Peyer's patch (tissue), 4 donors: ENCODE data around the gene ARID1B.

ENCODE experiments used
- CTCF ChIP-seq, 6 experiments: fragments of 450-650 bp in 4 of 6; fragments of 200-600 bp in 2 of 6; sonication (generic) in 1 of 6; IDR thresholded peaks; one replicate each; pipeline ENCODE4 v1.5.1; 2017 to 2019; ENCODE audit warnings: antibody characterized with exemption in 6 of 6, mild to moderate bottlenecking in 3 of 6, moderate library complexity in 1 of 6
- POLR2A ChIP-seq, 2 donors: fragments of 450-650 bp; IDR thresholded peaks; one replicate each; pipeline ENCODE4 v1.5.1; 2017; ENCODE audit warnings: antibody characterized with exemption in 2 of 2, mild to moderate bottlenecking in 2 of 2, moderate library complexity in 2 of 2

DNA sequence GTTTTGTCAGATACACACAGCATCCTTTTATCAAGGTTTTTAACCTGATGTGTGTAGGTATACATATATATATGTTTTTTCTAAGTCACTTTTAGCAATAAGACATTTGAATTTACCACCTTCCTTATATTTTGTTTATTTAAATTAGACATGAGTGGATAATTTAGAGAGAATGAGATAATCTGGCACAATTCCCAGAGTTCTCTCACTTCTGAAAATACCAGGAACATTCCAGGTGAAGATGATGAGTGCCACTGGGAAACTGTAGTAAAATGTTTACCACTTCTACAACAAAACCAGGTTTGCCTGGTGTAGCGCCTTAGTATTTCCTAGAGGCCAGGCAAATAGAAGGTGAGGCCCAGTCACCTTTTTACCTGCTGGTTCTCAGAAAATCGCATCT is 356.7 kb downstream of the ARID1B start:
- TF ChIP-seq CTCF (IDR thresholded peaks at IDR 0.05) (no peak), POLR2A (IDR thresholded peaks at IDR 0.05) (no peak)
